Dermis blood vessel endothelial cell (primary cell): ENCODE data around the gene LHFPL6. TPM values are rescaled to one million over a fixed set of nuclear protein-coding genes. Genes with fewer than 3 reads are reported as not detected.
"Not testable (repeated sequence)": the region's sequence is repeated elsewhere in the genome, so short reads cannot be mapped to it uniquely, and the experiment has no call there.

Experiments
- DNase-seq: peaks from one replicate; pipeline ENCODE4 v3.0.0; 2010
- total RNA-seq: library from RNA; depleted of rRNA; stranded (reverse); fragments of >200 nt; gene quantifications from 2 replicates; pipeline ENCODE4 v1.2.3, GENCODE V29; 2014

Gene LHFPL6
- total RNA-seq, 1 donor from 2014 or later, result 62.8 TPM

DNA sequence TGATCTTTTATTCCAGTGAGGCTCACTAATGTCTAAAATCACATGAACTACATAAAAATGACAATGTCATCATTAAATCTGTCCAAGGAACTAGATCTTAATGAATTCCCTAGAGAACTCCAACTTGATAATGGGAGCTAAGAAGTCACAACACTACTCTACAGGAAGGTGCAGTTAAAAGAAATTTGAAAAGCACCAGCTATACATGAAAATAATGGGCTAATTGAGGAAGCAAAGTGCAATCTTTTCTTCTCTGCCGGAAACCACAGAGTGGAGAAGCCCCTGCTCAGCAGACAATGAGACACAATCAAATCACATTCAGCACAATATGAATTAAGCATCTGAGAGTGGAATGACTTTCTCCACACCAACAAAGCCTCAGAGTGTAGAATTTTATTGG, 261.7 kb downstream of the LHFPL6 start:
- DNase-seq, result no peak

- not testable (repeated sequence) for DNase-seq
Observed at GRCh38 chr13:39338114-39338513, 264.9 kb downstream of the LHFPL6 start.

- DNase-seq, result no peak
Observed at GRCh38 chr13:39336937-39337336, 266.1 kb downstream of the LHFPL6 start.

DNA sequence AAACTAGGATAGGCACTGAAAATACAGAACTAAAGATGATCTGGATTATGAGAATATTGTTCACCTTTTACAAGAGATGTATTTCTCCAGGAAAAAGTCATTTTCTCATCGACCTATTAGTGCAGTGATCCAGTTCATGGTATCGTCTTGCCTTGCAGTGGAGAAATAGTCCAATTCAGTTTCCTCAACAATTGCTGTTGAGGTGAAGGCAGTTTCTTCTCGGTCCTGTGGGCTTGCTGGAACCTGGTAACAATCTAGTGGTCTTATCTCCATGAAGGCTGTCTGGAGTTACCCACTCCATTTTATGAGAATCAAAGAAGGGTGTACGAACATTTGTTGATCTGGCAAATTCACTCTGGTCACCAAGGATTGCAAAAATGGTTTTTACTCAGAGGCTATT, 266.8 kb downstream of the LHFPL6 start:
- no peak for DNase-seq

DNA sequence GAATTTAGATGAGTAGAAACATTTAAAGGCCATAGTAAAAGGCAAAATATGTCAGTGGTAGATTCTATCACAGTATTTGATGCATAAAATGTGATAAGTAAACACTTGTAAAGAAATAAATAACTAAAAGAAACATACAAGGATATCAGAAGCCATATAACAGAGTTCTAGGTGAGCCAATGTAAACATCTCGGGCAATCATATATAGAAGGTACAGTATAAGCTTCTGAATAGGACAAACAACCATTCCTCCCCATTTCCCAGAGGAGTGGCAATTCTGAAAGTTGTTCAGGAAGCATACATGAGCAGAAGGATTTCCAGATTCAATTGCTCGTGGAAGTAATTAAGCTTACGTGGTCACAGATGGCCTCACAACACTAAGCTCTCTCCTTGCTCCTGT, 267.3 kb downstream of the LHFPL6 start:
- peak; percentile 13 for DNase-seq

DNA sequence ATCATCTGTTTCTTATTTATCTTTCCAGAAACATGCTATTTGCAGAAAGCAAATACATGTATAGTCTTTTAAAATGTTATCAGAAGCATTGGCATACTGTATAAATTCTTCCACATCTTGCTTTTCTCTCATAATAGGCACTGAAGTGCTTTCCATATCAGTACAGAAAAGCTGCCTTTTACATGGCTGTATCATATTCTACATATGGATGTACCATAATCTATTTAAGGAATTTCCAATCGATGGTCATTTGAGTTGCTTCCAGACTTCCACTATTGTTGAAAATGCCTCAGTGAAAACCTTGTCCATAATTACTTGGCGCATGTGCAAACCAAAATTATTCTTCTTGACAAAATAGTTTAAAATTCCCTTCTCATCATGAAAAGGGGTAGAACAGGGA, 272.5 kb downstream of the LHFPL6 start:
- no peak for DNase-seq

GRCh38 chr13:39329182-39329639, 273.8 kb downstream of the LHFPL6 start:
- no peak for DNase-seq

- DNase-seq, result no peak
Observed at GRCh38 chr13:39327172-39327479, 275.9 kb downstream of the LHFPL6 start.

DNA sequence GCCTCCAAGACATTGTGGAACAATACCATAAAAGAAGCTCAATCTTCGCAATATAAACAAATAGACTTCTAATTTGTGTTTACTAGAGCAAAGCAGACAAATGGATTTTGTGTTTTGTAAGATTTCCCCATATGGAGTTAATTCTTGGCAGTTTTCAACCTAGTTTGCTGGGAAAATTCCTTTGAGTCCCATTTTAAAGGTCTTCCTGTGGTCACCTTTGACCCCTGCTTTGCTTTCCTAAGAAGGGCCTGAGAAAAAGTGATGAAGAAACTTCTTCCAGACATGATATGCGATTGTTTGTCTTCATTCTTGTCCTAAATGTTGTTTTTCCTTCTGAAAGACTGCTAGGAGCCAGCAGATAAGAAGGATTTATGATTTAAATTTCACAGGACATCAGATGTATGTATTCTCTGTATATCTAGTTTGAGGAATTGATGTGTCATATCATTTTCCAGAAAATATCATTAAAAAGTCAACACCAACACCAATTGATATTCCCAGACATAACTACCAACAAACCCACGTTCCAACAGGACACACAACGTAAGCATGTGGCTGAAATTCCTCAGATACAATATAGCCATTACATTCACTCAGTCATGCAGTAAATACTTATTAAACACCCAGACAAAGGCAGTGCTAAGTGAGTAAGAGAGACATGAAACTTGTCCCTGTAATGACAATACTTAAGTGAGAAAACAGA, 276.4 kb downstream of the LHFPL6 start:
- DNase-seq, result no peak

- DNase-seq, result no peak
Observed at GRCh38 chr13:39324806-39325311, 278.1 kb downstream of the LHFPL6 start.

DNA sequence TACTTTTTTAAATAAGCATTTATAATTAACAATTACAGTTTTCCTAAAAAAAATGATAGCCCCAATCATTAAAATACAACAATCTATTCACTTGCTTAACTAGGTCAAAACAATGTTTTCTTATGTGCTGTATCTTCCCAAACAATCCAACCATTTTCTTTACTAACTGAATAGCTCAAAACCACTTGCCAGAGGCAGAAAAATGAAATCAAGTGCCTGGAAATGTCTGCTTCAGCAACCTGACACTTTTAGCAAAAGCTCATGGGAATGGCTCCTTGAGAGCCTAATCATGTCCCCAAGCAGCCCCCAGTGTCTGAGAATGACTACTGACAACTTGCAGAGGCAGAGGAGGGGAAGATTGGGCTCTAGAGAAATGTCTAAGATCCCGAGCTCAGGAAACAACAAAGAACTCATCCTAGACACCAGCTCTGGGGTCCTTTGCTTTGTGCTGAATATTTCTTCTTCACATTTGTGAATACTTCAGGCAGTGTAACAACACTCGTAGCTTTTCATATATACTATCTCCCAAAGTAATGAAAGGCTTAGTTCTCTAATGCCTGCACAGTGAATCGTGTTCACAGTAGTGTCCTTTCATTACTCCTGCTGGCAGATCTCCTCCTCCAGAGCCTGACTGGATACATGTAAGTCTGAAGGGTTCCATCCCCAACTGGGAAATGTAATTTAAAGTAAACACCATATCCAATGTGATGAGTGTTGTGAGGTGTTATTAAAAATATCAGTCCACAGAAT, 280.0 kb downstream of the LHFPL6 start:
- DNase-seq, result no peak

DNA sequence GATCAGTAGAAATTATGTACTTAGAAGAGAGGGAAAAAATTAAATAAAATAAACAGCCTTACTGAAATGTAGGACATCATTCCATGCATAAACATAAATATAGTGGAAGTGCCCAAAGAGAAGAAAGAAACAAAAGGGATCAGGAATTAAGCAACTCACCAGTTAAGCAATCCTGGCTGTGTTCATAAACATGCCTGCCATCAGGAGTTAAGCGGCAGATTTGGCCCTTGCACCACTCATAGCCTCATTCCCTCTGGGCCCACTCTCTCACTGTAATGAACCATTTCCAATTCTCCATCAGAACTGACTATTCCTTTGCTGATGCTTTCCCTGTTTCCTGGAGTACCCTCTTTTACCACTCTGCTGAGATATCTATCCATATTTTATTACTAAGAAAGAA, 281.4 kb downstream of the LHFPL6 start:
- DNase-seq, result no peak

DNA sequence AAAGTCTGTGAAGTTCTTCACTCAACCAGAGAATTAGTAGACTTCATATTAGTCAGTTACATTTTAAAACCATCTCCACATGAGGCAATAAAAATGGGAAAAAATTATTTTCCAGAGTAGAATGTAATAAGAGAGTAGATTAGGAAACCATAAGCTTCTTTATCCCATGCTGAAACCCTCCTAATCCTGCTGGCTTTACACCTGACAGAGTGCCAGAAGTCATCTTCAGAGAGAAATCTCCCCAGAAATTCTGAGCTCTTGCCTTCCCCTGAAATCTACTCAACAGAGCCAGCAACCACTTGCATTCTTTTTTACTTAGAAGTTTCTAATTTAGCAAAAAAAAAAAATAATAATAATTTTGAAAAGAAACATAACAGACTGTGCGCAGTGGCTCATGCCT, 284.8 kb downstream of the LHFPL6 start:
- DNase-seq, result no peak

DNA sequence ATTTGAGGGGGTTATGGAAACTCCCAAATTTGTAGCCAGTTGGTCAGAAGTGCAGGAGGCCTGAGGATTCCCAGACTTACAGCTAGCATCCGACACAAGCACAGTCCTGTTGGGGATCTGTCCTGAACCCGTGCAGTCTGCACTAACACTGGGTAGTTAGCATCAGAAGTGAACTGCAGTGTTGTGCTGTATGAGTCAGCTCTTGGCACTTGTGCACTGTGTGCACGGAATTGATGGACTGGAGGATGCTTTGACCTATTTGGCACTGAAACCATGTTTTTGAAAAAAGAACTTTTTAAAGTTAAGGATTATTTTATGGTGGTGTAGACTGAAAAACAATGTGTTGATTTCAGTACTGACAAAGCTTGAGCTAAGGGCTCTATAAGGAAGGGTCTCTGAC, 285.7 kb downstream of the LHFPL6 start:
- peak; percentile 14 for DNase-seq

GRCh38 chr13:39315796-39316195, 287.2 kb downstream of the LHFPL6 start:
- DNase-seq, result no peak

GRCh38 chr13:39313721-39314120, 289.3 kb downstream of the LHFPL6 start:
- no peak for DNase-seq

DNA sequence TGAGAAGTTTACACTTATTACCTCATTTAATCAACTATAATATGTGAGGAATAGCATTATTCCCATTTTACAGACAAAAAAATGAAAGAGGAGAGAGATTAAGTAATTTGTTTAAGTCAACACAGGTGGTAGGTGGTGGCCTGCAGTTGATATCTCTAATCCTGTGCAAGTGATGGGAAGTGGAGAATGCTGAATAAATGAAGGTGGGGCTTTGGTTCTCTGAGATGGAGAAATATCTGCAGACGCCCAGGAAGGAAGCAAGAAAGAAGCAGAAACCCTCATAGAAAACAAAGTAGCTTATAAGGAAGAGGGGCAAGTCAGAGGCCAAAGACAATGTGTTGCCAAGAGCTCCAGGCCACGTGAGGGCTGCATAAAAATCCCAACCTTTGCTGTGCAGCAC, 290.4 kb downstream of the LHFPL6 start:
- no peak for DNase-seq

DNA sequence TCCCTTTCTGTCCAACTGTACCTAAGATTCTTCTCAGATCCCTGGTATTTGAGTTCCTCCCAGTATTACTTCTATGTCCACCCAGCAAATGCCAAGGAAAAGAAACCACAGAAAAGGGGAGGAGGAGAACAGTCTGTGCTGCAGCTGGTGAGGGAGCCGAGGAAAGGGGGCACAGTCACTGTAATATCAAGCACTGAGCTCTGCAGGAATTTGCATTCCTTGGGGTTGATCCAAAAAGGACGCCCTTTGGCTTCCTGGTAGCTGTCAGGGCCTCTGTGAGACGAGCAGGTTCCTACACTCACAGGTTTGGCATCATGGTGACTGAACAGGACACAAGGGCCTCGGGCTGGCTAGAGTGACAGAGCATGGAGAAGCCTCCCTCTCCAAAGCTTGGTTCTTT, 291.4 kb downstream of the LHFPL6 start:
- no peak for DNase-seq

DNA sequence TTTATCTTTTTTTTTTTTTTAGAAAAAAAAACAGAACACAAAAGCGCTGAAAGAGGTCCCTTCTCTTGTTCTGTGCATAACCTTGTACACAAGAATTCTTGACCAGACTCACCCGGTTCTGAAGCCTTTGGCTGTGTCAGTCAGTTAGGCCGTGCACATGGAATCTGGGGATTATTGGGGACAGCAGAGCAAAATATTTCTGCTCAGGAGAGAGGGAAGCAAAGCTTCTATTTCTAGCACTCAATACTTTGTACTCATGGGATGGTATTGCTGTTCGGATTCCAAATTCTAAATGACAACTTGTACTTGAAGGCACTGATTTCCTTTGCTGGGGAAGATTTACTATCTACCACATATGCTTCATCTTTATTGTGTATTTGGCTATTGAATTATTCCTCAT, 292.0 kb downstream of the LHFPL6 start:
- no peak for DNase-seq

- no peak for DNase-seq
Observed at GRCh38 chr13:39306639-39307589, 296.1 kb downstream of the LHFPL6 start.

- no peak for DNase-seq
Observed at GRCh38 chr13:39302820-39303219, 300.2 kb downstream of the LHFPL6 start.

- no peak for DNase-seq
Observed at GRCh38 chr13:39298951-39299350, 304.0 kb downstream of the LHFPL6 start.

DNA sequence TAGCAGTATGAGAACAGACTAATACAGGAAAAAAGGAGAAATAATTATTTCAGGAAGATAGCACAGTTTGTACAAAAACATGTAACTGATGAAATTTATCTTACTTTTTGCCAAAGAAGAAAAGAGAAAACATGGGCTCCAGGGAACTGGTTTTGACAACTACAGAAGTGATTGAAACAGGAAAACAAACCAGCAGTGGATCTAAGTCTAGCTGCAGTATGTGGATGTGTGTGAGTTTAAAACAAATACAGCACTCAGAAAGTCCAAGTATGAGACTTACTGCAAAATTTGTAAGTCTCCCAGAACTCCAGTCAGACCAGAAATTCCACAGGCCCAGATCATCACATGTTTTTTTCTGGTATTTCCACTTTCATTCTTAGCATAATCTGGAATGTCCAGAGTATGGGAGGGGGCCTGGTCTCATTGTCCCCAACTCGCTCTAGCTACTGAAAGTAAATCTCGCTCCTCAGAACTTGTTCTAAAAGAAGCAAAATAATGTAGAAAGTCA, 305.3 kb downstream of the LHFPL6 start:
- no peak for DNase-seq
